GM23248 (cell line): ENCODE measurements around the gene TTC3. TPM values are rescaled to one million over a fixed set of nuclear protein-coding genes. Genes with fewer than 3 reads are reported as not detected.

Experiments used
- DNase-seq: peaks from one replicate; pipeline ENCODE4 v3.0.0-alpha.2; 2015
- H2AFZ ChIP-seq: fragments of 200-600 bp; sonication (generic); 2 replicates; pipeline ENCODE4 v1.6.1; 2016; ENCODE audit warnings: antibody characterized with exemption
- H3F3A ChIP-seq: fragments of 200-600 bp; sonication (generic); 2 replicates; pipeline ENCODE4 v1.6.1; 2016; ENCODE audit warnings: mild to moderate bottlenecking, antibody characterized with exemption, mixed run types; ENCODE audit not compliant: insufficient read depth
- H3K27ac ChIP-seq: fragments of 200-600 bp; sonication (generic); 2 replicates; pipeline ENCODE4 v1.5.1; 2016; ENCODE audit warnings: mild to moderate bottlenecking
- H3K27me3 ChIP-seq: fragments of 200-600 bp; sonication (generic); replicated peaks from 2 replicates; pipeline ENCODE4 v1.6.1; 2016; ENCODE audit warnings: mild to moderate bottlenecking; ENCODE audit not compliant: insufficient read depth
- H3K36me3 ChIP-seq: fragments of 200-600 bp; sonication (generic); 2 replicates; pipeline ENCODE4 v1.6.1; 2016; ENCODE audit warnings: low read depth, mild to moderate bottlenecking
- H3K4me1 ChIP-seq: fragments of 200-600 bp; sonication (generic); 2 replicates; pipeline ENCODE4 v1.6.1; 2016; ENCODE audit warnings: mild to moderate bottlenecking; ENCODE audit not compliant: insufficient read depth
- H3K4me2 ChIP-seq: fragments of 200-600 bp; sonication (generic); one replicate; pipeline ENCODE4 v1.6.1; 2016; ENCODE audit warnings: mild to moderate bottlenecking; ENCODE audit not compliant: unreplicated experiment
- H3K4me3 ChIP-seq: fragments of 200-600 bp; sonication (generic); 2 replicates; pipeline ENCODE4 v1.5.1; 2016; ENCODE audit warnings: mild to moderate bottlenecking
- H3K79me2 ChIP-seq: fragments of 200-600 bp; sonication (generic); 2 replicates; pipeline ENCODE4 v1.6.1; 2016; ENCODE audit warnings: mild to moderate bottlenecking; ENCODE audit not compliant: insufficient read depth
- H3K9ac ChIP-seq: fragments of 200-600 bp; sonication (generic); 2 replicates; pipeline ENCODE4 v1.6.1; 2016; ENCODE audit warnings: mild to moderate bottlenecking
- H3K9me2 ChIP-seq: fragments of 200-600 bp; sonication (generic); 2 replicates; pipeline ENCODE4 v1.6.1; 2016; ENCODE audit warnings: mixed run types, mild to moderate bottlenecking, moderate library complexity; ENCODE audit not compliant: insufficient read depth
- H3K9me3 ChIP-seq: fragments of 200-600 bp; sonication (generic); one replicate; pipeline ENCODE4 v1.6.1; 2017; ENCODE audit warnings: low read depth
- H4K20me1 ChIP-seq: fragments of 200-600 bp; sonication (generic); 2 replicates; pipeline ENCODE4 v1.6.0; 2016; ENCODE audit not compliant: insufficient read depth
- EZH2 ChIP-seq: fragments of 200-600 bp; sonication (generic); IDR thresholded peaks from 2 replicates; pipeline ENCODE4 v1.6.1; 2018; ENCODE audit warnings: antibody characterized with exemption, mild to moderate bottlenecking; ENCODE audit not compliant: insufficient read depth, poor library complexity, severe bottlenecking
- EZH2phosphoT487 ChIP-seq: fragments of 200-600 bp; sonication (generic); IDR thresholded peaks from 2 replicates; pipeline ENCODE4 v1.6.1; 2018; ENCODE audit warnings: antibody characterized with exemption, moderate library complexity, mild to moderate bottlenecking, low read depth; ENCODE audit not compliant: insufficient read depth
- WGBS, 2 experiments: methylation state at CpG; one replicate each; pipeline ENCODE4 v1.1.6; 2015 to 2017; ENCODE audit warnings: low lambda C conversion rate in 2 of 2, low coverage in 1 of 2; ENCODE audit errors: missing lambda C conversion rate in 2 of 2; 5-methylcytosine and 5-hydroxymethylcytosine counted together
- in situ Hi-C: fragments of 300-500 bp; cut with MboI; formaldehyde crosslinking; loops from 2 replicates; pipeline ENCODE4 v1.15.0; 2020
- polyA plus RNA-seq: library from polyadenylated mRNA; unstranded; fragments of >200 nt; fragmentation: Nextera tagmentation; extraction: Ambion mirVana; gene quantifications from 2 replicates; pipeline ENCODE4 v1.2.1, GENCODE V29; 2016
- total RNA-seq: library from RNA; depleted of rRNA; stranded (reverse); fragments of >200 nt; shearing (Covaris generic); gene quantifications from 2 replicates; pipeline ENCODE4 v1.2.3, GENCODE V29; 2014

The TTC3 gene
- total and polyA plus RNA-seq, 2 experiments from 2014 or later: 204 to 216 TPM

- Histone ChIP-seq H3K4me1 (no peaks in the 10 kb centered on the region), H4K20me1 (no peaks in the 10 kb centered on the region), H3K36me3 (peaks cover 26% of the 10 kb centered on the region), H3K9ac (no peak overlapping the region), H3K9me2 (no peaks in the 10 kb centered on the region), H3F3A (no peaks in the 10 kb centered on the region), H2AFZ (no peak overlapping the region), H3K9me3 (no peaks in the 10 kb centered on the region), H3K27ac (no peak overlapping the region), H3K4me2 (no peak overlapping the region), H3K79me2 (peaks cover 67% of the 10 kb centered on the region), H3K4me3 (no peak overlapping the region), H3K27me3 (no peaks in the 10 kb centered on the region)
- in situ Hi-C loops: no loop called here
- DNase-seq: no peak
- TF ChIP-seq EZH2phosphoT487 (no peak), EZH2 (no peak)
- 83 to 87% methylated on average over 4 of the region's 4 CpGs for WGBS, 2 experiments
Observed at GRCh38 chr21:37237764-37238163, 164.7 kb downstream of the TTC3 start.

GRCh38 chr21:37240978-37241377 lies 167.9 kb downstream of the TTC3 start:
- no peaks in the 10 kb centered on the region for H3F3A ChIP-seq
- H3K4me1 ChIP-seq: no peaks in the 10 kb centered on the region
- no peak overlapping the region for H3K27ac ChIP-seq
- H3K9me3 ChIP-seq: no peaks in the 10 kb centered on the region
- in situ Hi-C loops: no loop called here
- TF ChIP-seq EZH2 (no peak), EZH2phosphoT487 (no peak)
- peaks cover 4% of the 10 kb centered on the region; the same call in 1 of the 2 replicates for H4K20me1 ChIP-seq
- 0 out of 2 replicates have a peak, but pooled peaks cover under 1% of the 10 kb centered on the region for H3K9me2 ChIP-seq
- no peak overlapping the region for H2AFZ ChIP-seq
- no peaks in the 10 kb centered on the region for H3K27me3 ChIP-seq
- no peak overlapping the region for H3K4me2 ChIP-seq
- WGBS, 2 experiments: 91% methylated on average over 8 of the region's 8 CpGs
- H3K9ac ChIP-seq: no peak overlapping the region
- H3K36me3 ChIP-seq: peaks cover 20% of the 10 kb centered on the region
- no peak overlapping the region for H3K4me3 ChIP-seq
- no peak for DNase-seq
- peaks cover 88% of the 10 kb centered on the region for H3K79me2 ChIP-seq

DNA sequence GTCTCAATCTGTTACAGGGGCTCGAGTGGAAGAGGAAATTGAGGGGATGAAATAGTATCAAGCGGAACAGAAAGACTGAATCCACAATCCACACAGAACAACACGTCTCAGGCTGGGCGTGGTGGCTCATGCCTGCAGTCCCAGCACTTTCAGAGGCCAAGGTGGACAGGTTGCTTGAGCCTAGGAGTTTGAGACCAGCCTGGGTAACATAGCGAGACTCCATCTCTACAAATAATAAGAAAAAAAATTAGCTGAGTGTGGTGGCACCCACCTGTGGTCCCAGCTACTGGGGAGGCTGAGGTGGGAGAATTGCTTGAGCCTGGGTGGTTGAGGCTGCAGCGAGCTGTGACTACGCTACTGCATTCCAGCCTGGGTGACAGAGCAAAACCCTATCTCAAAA lies 168.4 kb downstream of the TTC3 start:
- TF ChIP-seq EZH2: no peak
- no peak for DNase-seq
- Histone ChIP-seq H3K79me2 (peaks cover 90% of the 10 kb centered on the region), H3K4me2 (no peak overlapping the region), H3K36me3 (peaks cover 16% of the 10 kb centered on the region), H3K9me2 (0 out of 2 replicates have a peak, but pooled peaks cover 4% of the 10 kb centered on the region), H2AFZ (no peak overlapping the region), H3K9ac (no peak overlapping the region), H3K4me3 (no peak overlapping the region), H3K27ac (no peak overlapping the region), H3K9me3 (no peaks in the 10 kb centered on the region), H3K27me3 (no peaks in the 10 kb centered on the region), H3F3A (no peaks in the 10 kb centered on the region), H4K20me1 (peaks cover 4% of the 10 kb centered on the region; the same call in 1 of the 2 replicates), H3K4me1 (no peaks in the 10 kb centered on the region)
- in situ Hi-C loops: no loop called here
- 96 to 97% methylated on average over 7 of the region's 7 CpGs for WGBS, 2 experiments

- peaks cover 4% of the 10 kb centered on the region; the same call in 1 of the 2 replicates for H4K20me1 ChIP-seq
- TF ChIP-seq EZH2 (no peak), EZH2phosphoT487 (no peak)
- 0 out of 2 replicates have a peak, but pooled peaks cover 4% of the 10 kb centered on the region for H3K9me2 ChIP-seq
- H3K27ac ChIP-seq: no peak overlapping the region
- 0 out of 2 replicates have a peak, but pooled peaks cover 3% of the 10 kb centered on the region for H3K4me1 ChIP-seq
- in situ Hi-C loops: no loop called here
- WGBS, 2 experiments: 97 to 98% methylated on average over 6 of the region's 6 CpGs
- no peak for DNase-seq
- no peak overlapping the region for H3K9ac ChIP-seq
- peaks cover 5% of the 10 kb centered on the region; the same call in 1 of the 2 replicates for H3F3A ChIP-seq
- no peaks in the 10 kb centered on the region for H3K9me3 ChIP-seq
- H3K4me3 ChIP-seq: no peak overlapping the region
- no peak overlapping the region for H3K4me2 ChIP-seq
- H2AFZ ChIP-seq: no peak overlapping the region
- H3K79me2 ChIP-seq: peaks cover 99% of the 10 kb centered on the region
- no peaks in the 10 kb centered on the region for H3K27me3 ChIP-seq
- peaks cover 4% of the 10 kb centered on the region; the same call in 1 of the 2 replicates for H3K36me3 ChIP-seq
Observed at GRCh38 chr21:37243961-37244360, 170.9 kb downstream of the TTC3 start.

DNA sequence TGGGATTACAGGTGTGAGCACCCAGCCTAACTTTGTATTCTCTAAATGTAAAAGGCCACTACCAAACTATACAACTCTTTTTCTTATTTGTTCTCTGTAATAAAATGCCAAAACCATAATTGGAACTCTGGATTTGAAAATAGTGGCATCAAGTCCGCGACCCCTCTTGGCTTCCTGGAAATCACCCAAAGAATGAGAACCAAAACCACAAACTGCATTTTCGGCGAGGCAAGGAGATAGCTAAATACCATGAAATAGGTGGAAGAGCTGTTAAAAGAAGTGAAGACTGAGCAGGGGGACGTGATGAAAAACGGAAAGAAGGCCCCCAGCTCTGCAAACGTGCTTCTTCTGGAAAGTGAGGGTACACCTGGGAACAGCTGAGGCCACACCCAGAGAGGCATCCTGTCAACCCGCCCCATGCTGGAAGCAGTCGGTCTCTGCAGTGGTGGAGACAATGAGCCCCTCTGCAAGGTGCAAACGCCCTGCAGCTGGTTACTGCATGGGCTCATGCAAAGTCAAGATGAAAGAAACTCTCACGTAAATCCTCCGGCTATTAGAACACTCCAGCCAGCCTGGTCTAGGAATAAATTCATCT lies 171.5 kb downstream of the TTC3 start:
- peaks cover 4% of the 10 kb centered on the region; the same call in 1 of the 2 replicates for H4K20me1 ChIP-seq

More for the DNA sequence above, 171.5 kb downstream of the TTC3 start:
- Histone ChIP-seq H3K9me3 (no peaks in the 10 kb centered on the region), H3K9me2 (0 out of 2 replicates have a peak, but pooled peaks cover 4% of the 10 kb centered on the region), H3K27me3 (no peaks in the 10 kb centered on the region), H3K27ac (no peak overlapping the region), H2AFZ (no peak overlapping the region), H3F3A (peaks cover 11% of the 10 kb centered on the region), H3K4me3 (no peak overlapping the region), H3K36me3 (peaks cover 4% of the 10 kb centered on the region; the same call in 1 of the 2 replicates), H3K9ac (no peak overlapping the region), H3K4me1 (0 out of 2 replicates have a peak, but pooled peaks cover 6% of the 10 kb centered on the region), H3K4me2 (no peak overlapping the region), H3K79me2 (peaks cover 100% of the 10 kb centered on the region)
- WGBS, 2 experiments: 87 to 88% methylated on average over 12 of the region's 12 CpGs
- TF ChIP-seq EZH2: no peak
- no peak for TF ChIP-seq EZH2phosphoT487
- in situ Hi-C loops: no loop called here
- DNase-seq: no peak
